Naive thymus-derived CD4-positive, alpha-beta T cell (primary cell): ENCODE measurements around the gene CYB5RL. TPM values are rescaled to one million over a fixed set of nuclear protein-coding genes. Genes with fewer than 3 reads are reported as not detected.
A peak's percentile ranks its signal among the peaks of the same experiment; 100 is the strongest.

ENCODE experiments used
- ATAC-seq: fragments of 150-1000 bp; cut with Tn5 transposase; 2 replicates; pipeline ENCODE4 v1.10.0; 2021; ENCODE audit warnings: mild to moderate bottlenecking, moderate library complexity
- CTCF ChIA-PET: fragments of 350-600 bp; sonication (Branson Sonifier 250); formaldehyde crosslinking; loops from one replicate; lab custom pipeline; 2021; ENCODE audit warnings: antibody characterized with exemption; lab: Charles Lee
- POLR2A ChIA-PET: fragments of 350-600 bp; sonication (Branson Sonifier 250); formaldehyde crosslinking; loops from one replicate; lab custom pipeline; 2021; ENCODE audit warnings: antibody characterized with exemption, inconsistent platforms; lab: Charles Lee
- DNase-seq, 9 donors: peaks; one replicate each; pipeline versions ENCODE4 v3.0.0 to v3.0.0-alpha.2; 2020 to 2022; ENCODE audit warnings: mixed read lengths in 1 of 9
- H3K27ac ChIP-seq: one replicate; pipeline ENCODE4 v1.7.0; 2013; ENCODE audit warnings: mild to moderate bottlenecking, low read depth, low read length, moderate library complexity
- H3K27me3 ChIP-seq, 2 donors: one replicate each; pipeline ENCODE4 v1.7.0; 2013; ENCODE audit warnings: low read length in 2 of 2, mild to moderate bottlenecking in 2 of 2, moderate library complexity in 2 of 2; ENCODE audit not compliant: control insufficient read depth in 2 of 2, insufficient read depth in 2 of 2
- H3K36me3 ChIP-seq, 3 experiments: 1 replicate in 2 of 3; 2 replicates in 1 of 3; pipeline ENCODE4 v1.7.0; 2013; ENCODE audit warnings: low read length in 3 of 3, mild to moderate bottlenecking in 3 of 3, moderate library complexity in 1 of 3; ENCODE audit not compliant: insufficient read depth in 3 of 3, control insufficient read depth in 2 of 3
- H3K4me1 ChIP-seq, 2 donors: one replicate each; pipeline ENCODE4 v1.7.0; 2013; ENCODE audit warnings: low read length in 2 of 2, mild to moderate bottlenecking in 2 of 2, moderate library complexity in 1 of 2; ENCODE audit not compliant: control insufficient read depth in 2 of 2, insufficient read depth in 2 of 2
- H3K4me3 ChIP-seq: 2 replicates; pipeline ENCODE4 v1.7.0; 2013; ENCODE audit warnings: mild to moderate bottlenecking, low read length
- H3K9me3 ChIP-seq, 3 experiments: 1 replicate in 2 of 3; 2 replicates in 1 of 3; pipeline ENCODE4 v1.7.0; 2013; ENCODE audit warnings: low read length in 3 of 3; ENCODE audit not compliant: control insufficient read depth in 2 of 3
- H3K27ac Mint-ChIP-seq, 9 donors: one replicate each; pipeline ENCODE4 v1.8.0; 2020 to 2022; ENCODE audit warnings: mixed read lengths in 9 of 9, mild to moderate bottlenecking in 8 of 9, moderate library complexity in 5 of 9, inconsistent platforms in 2 of 9
- H3K27me3 Mint-ChIP-seq, 5 donors: one replicate each; pipeline ENCODE4 v1.8.0; 2021 to 2022; ENCODE audit warnings: mixed read lengths in 5 of 5, mild to moderate bottlenecking in 1 of 5
- H3K36me3 Mint-ChIP-seq, 5 donors: one replicate each; pipeline ENCODE4 v1.8.0; 2020 to 2022; ENCODE audit warnings: mixed read lengths in 5 of 5, mild to moderate bottlenecking in 3 of 5, inconsistent platforms in 1 of 5
- H3K4me1 Mint-ChIP-seq, 7 donors: one replicate each; pipeline ENCODE4 v1.8.0; 2020 to 2022; ENCODE audit warnings: mixed read lengths in 7 of 7, mild to moderate bottlenecking in 3 of 7, inconsistent platforms in 1 of 7
- H3K4me3 Mint-ChIP-seq, 10 donors: one replicate each; pipeline ENCODE4 v1.8.0; 2020 to 2022; ENCODE audit warnings: mild to moderate bottlenecking in 10 of 10, mixed read lengths in 10 of 10, moderate library complexity in 6 of 10, inconsistent platforms in 2 of 10
- H3K9me3 Mint-ChIP-seq, 11 donors: one replicate each; pipeline ENCODE4 v1.8.0; 2020 to 2022; ENCODE audit warnings: mixed read lengths in 11 of 11, mild to moderate bottlenecking in 4 of 11, inconsistent platforms in 1 of 11, moderate library complexity in 1 of 11
- intact Hi-C, 2 donors: fragments of 100-400 bp; cut with micrococcal nuclease; formaldehyde crosslinking; loops; one replicate each; pipeline ENCODE4 v1.15.1; 2023
- polyA plus RNA-seq, 2 donors: library from polyadenylated mRNA; unstranded; fragments of 300-500 nt; fragmentation: Illumina TruSeq; gene quantifications; one replicate each; pipeline ENCODE4 v1.2.3, GENCODE V29; 2021
- total RNA-seq, 6 experiments: library from RNA in 5 of 6; stranded (reverse) in 5 of 6; gene quantifications; 1 replicate in 5 of 6; 2 replicates in 1 of 6; pipeline ENCODE4 v1.2.3 and lab custom pipeline; 2021 to 2026

CYB5RL gene
- total and polyA plus RNA-seq, 7 experiments from 2014 or later, result 3.4 to 13.5 (median 7.0) TPM

DNA sequence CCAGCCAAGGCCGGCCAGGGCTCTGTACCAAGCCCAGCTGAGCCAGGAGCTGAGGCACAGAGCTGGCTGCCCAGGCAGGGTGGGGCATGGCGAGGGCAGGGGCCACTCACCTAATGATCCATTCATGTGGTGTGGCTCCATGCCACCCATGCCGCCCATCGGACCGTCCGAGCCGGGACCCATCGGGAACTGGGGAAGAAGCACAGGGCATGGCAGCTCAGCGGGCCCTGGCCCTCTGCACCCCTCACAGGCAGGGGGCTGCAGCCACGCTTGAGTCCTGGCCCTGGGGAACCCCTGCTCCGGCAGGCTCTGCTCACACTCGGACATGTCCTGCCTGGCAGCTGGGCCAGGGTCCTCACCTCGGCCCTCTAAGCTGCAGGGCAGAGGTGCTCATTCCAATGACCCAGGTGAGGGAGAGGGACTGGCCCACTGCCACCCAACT, 28.8 kb upstream of the CYB5RL start:
- intact Hi-C loops, result no loop called here
- Histone ChIP-seq H3K4me1 (peaks cover 0 to 5% of the 10 kb centered on the region in 2 donors), H3K9me3 (no peaks in the 10 kb centered on the region), H3K27me3 (no peaks in the 10 kb centered on the region), H3K36me3 (peaks cover 0 to 26% (median 0%) of the 10 kb centered on the region in 3 experiments), H3K27ac (no peak overlapping the region), H3K4me3 (no peak overlapping the region)
- Mint-ChIP-seq H3K4me1 (peaks cover 0 to 24% (median 13%) of the 10 kb centered on the region in 7 donors), H3K9me3 (no peaks in the 10 kb centered on the region), H3K36me3 (peaks cover 4 to 12% (median 9%) of the 10 kb centered on the region in 5 donors), H3K27ac (peak overlapping the region in 1 of 9 donors; percentile 33), H3K27me3 (no peaks in the 10 kb centered on the region), H3K4me3 (no peak overlapping the region)
- ATAC-seq (no peak), DNase-seq (no peak)
- ChIA-PET POLR2A (no interaction called here), CTCF (interaction anchor here (0.8 to 1.4 kb wide), 2 partner anchors 9 to 179 kb away, joined by 3 to 4 read pairs; no protein-coding TSS in a partner anchor)

- Histone ChIP-seq H3K4me3 (no peak overlapping the region), H3K27me3 (no peaks in the 10 kb centered on the region), H3K36me3 (peaks cover 0 to 26% (median 0%) of the 10 kb centered on the region in 3 experiments), H3K9me3 (no peaks in the 10 kb centered on the region), H3K4me1 (peaks cover 0 to 5% of the 10 kb centered on the region in 2 donors), H3K27ac (no peak overlapping the region)
- Mint-ChIP-seq H3K27ac (peak overlapping the region in 7 of 9 donors; percentile 10 to 80 (median 38)), H3K4me3 (no peak overlapping the region), H3K4me1 (peaks cover 0 to 24% (median 13%) of the 10 kb centered on the region in 7 donors), H3K36me3 (peaks cover 4 to 12% (median 9%) of the 10 kb centered on the region in 5 donors), H3K27me3 (no peaks in the 10 kb centered on the region), H3K9me3 (no peaks in the 10 kb centered on the region)
- no peak for ATAC-seq
- DNase-seq, result no peak
- ChIA-PET POLR2A (no interaction called here), CTCF (interaction anchor here (0.8 to 1.4 kb wide), 2 partner anchors 8 to 179 kb away, joined by 3 to 4 read pairs; no protein-coding TSS in a partner anchor)
- intact Hi-C loops, result no loop called here
Measured at GRCh38 chr1:54227891-54228310, 28.1 kb upstream of the CYB5RL start.

GRCh38 chr1:54227091-54227602, 27.3 kb upstream of the CYB5RL start:
- ATAC-seq, result peak; percentile 72
- H3K9me3 Mint-ChIP-seq, result no peaks in the 10 kb centered on the region
- CTCF ChIA-PET, result interaction anchor here (1.4 kb wide), 1 partner anchor 180 kb away, joined by 4 read pairs; no protein-coding TSS in a partner anchor
- peaks cover 0 to 26% (median 0%) of the 10 kb centered on the region in 3 experiments for H3K36me3 ChIP-seq
- H3K4me3 Mint-ChIP-seq, result no peak overlapping the region
- no peak for DNase-seq
- POLR2A ChIA-PET, result no interaction called here
- no peaks in the 10 kb centered on the region for H3K9me3 ChIP-seq
- H3K4me1 Mint-ChIP-seq, result peaks cover 5 to 24% (median 14%) of the 10 kb centered on the region in 7 donors
- H3K27ac Mint-ChIP-seq, result peak overlapping the region in 3 of 9 donors; percentile 13 to 38 (median 34)
- intact Hi-C loops, result no loop called here
- peaks cover 4 to 12% (median 9%) of the 10 kb centered on the region in 5 donors for H3K36me3 Mint-ChIP-seq
- H3K27ac ChIP-seq, result no peak overlapping the region
- no peaks in the 10 kb centered on the region for H3K27me3 Mint-ChIP-seq
- peaks cover 0 to 5% of the 10 kb centered on the region in 2 donors for H3K4me1 ChIP-seq
- H3K27me3 ChIP-seq, result no peaks in the 10 kb centered on the region
- no peak overlapping the region for H3K4me3 ChIP-seq

GRCh38 chr1:54225986-54226559, 26.2 kb upstream of the CYB5RL start:
- H3K27me3 ChIP-seq, result no peaks in the 10 kb centered on the region
- no peak overlapping the region for H3K4me3 ChIP-seq
- no peak overlapping the region for H3K27ac ChIP-seq
- no peak for ATAC-seq
- H3K4me1 ChIP-seq, result peaks cover 0 to 1% of the 10 kb centered on the region in 2 donors
- H3K36me3 ChIP-seq, result peaks cover 0 to 32% (median 0%) of the 10 kb centered on the region in 3 experiments
- ChIA-PET POLR2A (interaction anchor here (0.5 kb wide), 1 partner anchor 495 kb away, joined by 4 read pairs; no protein-coding TSS in a partner anchor), CTCF (no interaction called here)
- intact Hi-C loops, result no loop called here
- H3K4me3 Mint-ChIP-seq, result no peak overlapping the region
- H3K27me3 Mint-ChIP-seq, result no peaks in the 10 kb centered on the region
- H3K9me3 Mint-ChIP-seq, result no peaks in the 10 kb centered on the region
- peak overlapping the region in 3 of 9 donors; percentile 12 to 47 (median 19) for H3K27ac Mint-ChIP-seq
- peaks cover 5 to 29% (median 14%) of the 10 kb centered on the region in 7 donors for H3K4me1 Mint-ChIP-seq
- DNase-seq, result no peak
- peaks cover 4 to 11% (median 6%) of the 10 kb centered on the region in 5 donors for H3K36me3 Mint-ChIP-seq
- H3K9me3 ChIP-seq, result no peaks in the 10 kb centered on the region

DNA sequence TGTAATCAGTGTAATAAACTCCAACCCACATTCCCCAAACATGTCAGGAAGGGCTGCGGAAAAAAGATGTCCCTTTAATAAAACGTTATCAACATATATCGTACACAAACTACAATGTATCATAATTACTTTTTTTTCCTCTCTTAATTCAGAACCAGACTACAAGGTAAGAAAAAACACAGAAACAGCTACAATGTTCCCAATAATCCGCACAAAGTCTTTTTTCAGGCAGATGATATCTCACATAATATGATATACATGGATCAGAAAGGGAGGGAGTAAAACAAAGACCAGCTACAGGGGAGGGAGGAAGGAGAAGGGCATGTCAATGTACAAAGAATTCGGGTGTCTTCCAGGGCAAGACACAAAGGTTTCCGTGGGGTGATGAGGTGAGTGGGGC, 25.5 kb upstream of the CYB5RL start:
- Mint-ChIP-seq H3K27me3 (no peaks in the 10 kb centered on the region), H3K4me1 (peaks cover 5 to 25% (median 9%) of the 10 kb centered on the region in 7 donors), H3K36me3 (peaks cover 4 to 11% (median 6%) of the 10 kb centered on the region in 5 donors), H3K9me3 (no peaks in the 10 kb centered on the region), H3K4me3 (no peak overlapping the region), H3K27ac (peak overlapping the region in 6 of 9 donors; percentile 12 to 72 (median 26))
- intact Hi-C loops, result no loop called here
- peaks cover 0 to 39% (median 0%) of the 10 kb centered on the region in 3 experiments for H3K36me3 ChIP-seq
- ChIA-PET POLR2A (no interaction called here), CTCF (no interaction called here)
- no peak overlapping the region for H3K4me3 ChIP-seq
- no peak overlapping the region for H3K27ac ChIP-seq
- no peaks in the 10 kb centered on the region for H3K27me3 ChIP-seq
- ATAC-seq, result no peak
- no peaks in the 10 kb centered on the region for H3K4me1 ChIP-seq
- no peak for DNase-seq
- H3K9me3 ChIP-seq, result no peaks in the 10 kb centered on the region

DNA sequence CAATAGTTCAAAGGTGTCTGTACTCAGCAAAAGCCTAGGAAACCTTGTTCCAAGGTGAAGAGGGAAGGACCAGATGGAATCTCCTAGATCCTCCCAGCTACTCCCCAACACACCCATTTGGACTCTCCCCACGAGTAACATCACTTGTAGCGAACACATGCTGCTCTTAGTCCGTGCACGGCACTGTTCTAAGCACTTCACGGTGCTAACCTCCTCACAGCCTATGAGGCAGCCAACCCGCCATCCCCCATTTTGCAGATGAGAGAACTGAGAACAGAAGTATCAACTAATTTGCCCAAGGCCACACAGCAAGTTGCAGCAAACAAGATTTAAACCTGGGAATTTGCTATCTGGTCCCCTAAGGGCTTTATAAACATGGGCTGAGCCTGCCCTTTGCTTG, 24.4 kb upstream of the CYB5RL start:
- peaks cover 4 to 11% (median 10%) of the 10 kb centered on the region in 5 donors for H3K36me3 Mint-ChIP-seq

More for the DNA sequence above, 24.4 kb upstream of the CYB5RL start:
- CTCF ChIA-PET, result no interaction called here
- DNase-seq (no peak), ATAC-seq (no peak)
- H3K9me3 ChIP-seq, result no peaks in the 10 kb centered on the region
- H3K4me3 Mint-ChIP-seq, result peak overlapping the region in 2 of 10 donors; percentile 1 to 23
- peak overlapping the region in 7 of 9 donors; percentile 13 to 61 (median 29) for H3K27ac Mint-ChIP-seq
- peaks cover 5 to 26% (median 11%) of the 10 kb centered on the region in 7 donors for H3K4me1 Mint-ChIP-seq
- H3K36me3 ChIP-seq, result peaks cover 0 to 45% (median 8%) of the 10 kb centered on the region in 3 experiments
- no peaks in the 10 kb centered on the region for H3K4me1 ChIP-seq
- intact Hi-C loops, result no loop called here
- H3K27me3 Mint-ChIP-seq, result no peaks in the 10 kb centered on the region
- H3K27me3 ChIP-seq, result no peaks in the 10 kb centered on the region
- H3K9me3 Mint-ChIP-seq, result no peaks in the 10 kb centered on the region
- no peak overlapping the region for H3K4me3 ChIP-seq
- POLR2A ChIA-PET, result no interaction called here
- no peak overlapping the region for H3K27ac ChIP-seq
